Dermis microvascular lymphatic vessel endothelial cell (primary cell): ENCODE results near the gene COX7B2. TPM values are rescaled to one million over a fixed set of nuclear protein-coding genes. Genes with fewer than 3 reads are reported as not detected.

ENCODE experiments used
- DNase-seq, 2 donors: peaks; one replicate each; pipeline versions ENCODE4 v3.0.0 to v3.0.0-alpha.2; 2010; ENCODE audit warnings: low read depth in 2 of 2
- total RNA-seq: library from RNA; depleted of rRNA; stranded (reverse); fragments of >200 nt; gene quantifications from 2 replicates; pipeline ENCODE4 v1.2.1, GENCODE V29; 2014

COX7B2 gene
- total RNA-seq, 1 donor from 2014 or later: not detected

DNA sequence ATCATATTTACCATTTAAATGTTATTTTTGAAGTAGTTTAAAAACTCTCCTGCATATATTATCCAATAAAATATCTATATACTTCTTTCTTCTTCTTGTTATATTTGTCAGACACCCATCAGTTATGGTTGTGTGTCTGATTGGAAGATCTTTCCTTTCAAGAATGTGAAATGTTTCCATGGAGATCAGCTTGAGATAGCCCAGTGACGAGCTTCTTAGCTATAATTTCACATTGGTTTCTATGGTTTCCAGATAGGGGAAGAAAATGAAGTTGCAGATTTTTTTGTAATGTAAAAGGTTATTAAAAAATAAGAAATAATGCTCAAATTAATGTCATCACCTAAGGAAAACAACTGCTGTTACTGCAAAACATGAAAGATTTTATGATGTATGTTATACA lies 189.0 kb downstream of the COX7B2 start:
- DNase-seq: no peak

DNA sequence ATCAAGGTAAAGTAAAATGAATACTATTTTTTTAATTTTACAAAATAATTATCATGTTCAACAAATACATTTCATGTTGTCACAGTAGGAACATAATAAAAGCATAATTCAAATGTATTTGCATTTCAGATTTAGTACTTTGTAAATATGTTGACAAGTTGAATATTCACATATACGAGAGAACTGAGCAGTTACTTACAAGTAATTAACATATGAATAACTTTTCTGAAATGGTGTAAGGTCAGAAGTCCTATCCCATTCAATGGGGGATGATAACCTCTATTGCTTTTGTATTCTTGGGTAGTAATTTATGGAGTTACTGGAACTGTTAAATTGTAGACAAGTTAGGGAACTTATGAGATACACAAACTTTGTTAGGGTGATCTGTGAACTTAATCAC lies 191.1 kb downstream of the COX7B2 start:
- DNase-seq: no peak

DNA sequence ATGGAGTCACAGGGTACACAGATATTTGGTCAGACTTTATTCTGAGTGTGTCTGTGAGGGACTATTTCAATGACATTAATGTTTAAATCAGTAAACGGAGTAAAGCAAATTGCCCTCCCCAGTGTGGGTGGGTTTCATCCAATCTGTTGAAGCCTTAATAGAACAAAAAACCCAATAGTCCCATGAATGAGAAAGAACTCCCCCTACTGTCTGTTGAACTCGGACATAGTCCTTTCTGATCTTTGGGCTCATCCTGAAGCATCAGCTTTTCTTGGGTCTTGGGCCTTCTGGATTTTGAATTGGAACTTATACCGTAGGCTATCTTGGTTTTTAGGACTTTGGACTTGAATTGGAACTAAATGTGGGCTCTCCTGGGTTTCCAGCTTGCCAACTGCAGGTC lies 193.6 kb downstream of the COX7B2 start:
- DNase-seq: no peak

DNA sequence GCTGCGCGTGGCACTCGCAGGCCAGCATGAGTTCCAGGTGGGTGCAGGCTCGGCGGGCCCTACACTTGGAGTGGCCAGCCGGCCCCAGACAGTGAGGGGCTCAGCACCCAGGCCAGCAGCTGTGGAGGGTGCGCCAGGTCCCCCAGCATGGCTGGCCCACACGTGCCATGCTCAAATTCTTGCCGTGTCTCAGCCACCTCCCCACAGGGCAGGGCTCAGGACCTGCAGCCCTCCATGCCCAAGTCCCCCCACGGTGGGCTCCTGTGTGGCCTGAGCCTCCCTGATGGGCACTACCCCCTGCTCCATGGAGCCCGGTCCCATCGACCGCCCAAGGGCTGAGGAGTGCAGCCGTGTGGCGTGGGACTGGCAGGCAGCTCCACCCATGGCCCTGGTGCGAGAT lies 210.2 kb downstream of the COX7B2 start:
- no peak for DNase-seq

Other genes starting within 250 kb of the COX7B2 start
- not detected in 2 replicates for gene GABRA4, start 84.3 kb upstream of the COX7B2 start, total RNA-seq
- not detected in 2 replicates for gene GABRB1, start 122.3 kb upstream of the COX7B2 start, total RNA-seq